ENCODE data around the gene AEBP1. TPM values are rescaled to one million over a fixed set of nuclear protein-coding genes. Genes with fewer than 3 reads are reported as not detected.

AEBP1 gene
- total RNA-seq, 1 experiment from 2014 or later = 30.1 TPM

GRCh38 chr7:44083796-44084195 is 20.3 kb upstream of the AEBP1 start:
- POLR2A ChIA-PET (ENCODE audit: low non-redundant PET) = no interaction called here
- CTCF ChIA-PET = no interaction called here
- Histone ChIP-seq H3K9me3 (ENCODE audit: low read depth, low read length, poor library complexity, severe bottlenecking) (no peaks in the 10 kb centered on the region), H3K4me1 (ENCODE audit: insufficient read depth, low read length, poor library complexity, severe bottlenecking) (peaks cover 4% of the 10 kb centered on the region), H3K27ac (ENCODE audit: low read depth, low read length, poor library complexity, severe bottlenecking) (no peak overlapping the region), H3K36me3 (ENCODE audit: insufficient read depth, low read length, poor library complexity, severe bottlenecking) (peaks cover 5% of the 10 kb centered on the region), H3K27me3 (replicated peaks; ENCODE audit: insufficient read depth, low read depth, low read length, poor library complexity) (no peaks in the 10 kb centered on the region), H3K4me3 (ENCODE audit: low read depth, low read length, poor library complexity, severe bottlenecking) (no peak overlapping the region)
- intact Hi-C loops (cut with micrococcal nuclease; ENCODE audit: unreplicated experiment) = loop anchor here (5.0 kb wide), 1 partner anchor 119 kb away; the partner anchor contains the start of gene YKT6
- BruUV-seq (replicated peaks) = no TSS peak
- no peak for TF ChIP-seq EZH2 (IDR thresholded peaks at IDR 0.05; ENCODE audit: borderline replicate concordance, low read depth, low read length, poor library complexity, severe bottlenecking)
- TF ChIP-seq, protein P1, sequence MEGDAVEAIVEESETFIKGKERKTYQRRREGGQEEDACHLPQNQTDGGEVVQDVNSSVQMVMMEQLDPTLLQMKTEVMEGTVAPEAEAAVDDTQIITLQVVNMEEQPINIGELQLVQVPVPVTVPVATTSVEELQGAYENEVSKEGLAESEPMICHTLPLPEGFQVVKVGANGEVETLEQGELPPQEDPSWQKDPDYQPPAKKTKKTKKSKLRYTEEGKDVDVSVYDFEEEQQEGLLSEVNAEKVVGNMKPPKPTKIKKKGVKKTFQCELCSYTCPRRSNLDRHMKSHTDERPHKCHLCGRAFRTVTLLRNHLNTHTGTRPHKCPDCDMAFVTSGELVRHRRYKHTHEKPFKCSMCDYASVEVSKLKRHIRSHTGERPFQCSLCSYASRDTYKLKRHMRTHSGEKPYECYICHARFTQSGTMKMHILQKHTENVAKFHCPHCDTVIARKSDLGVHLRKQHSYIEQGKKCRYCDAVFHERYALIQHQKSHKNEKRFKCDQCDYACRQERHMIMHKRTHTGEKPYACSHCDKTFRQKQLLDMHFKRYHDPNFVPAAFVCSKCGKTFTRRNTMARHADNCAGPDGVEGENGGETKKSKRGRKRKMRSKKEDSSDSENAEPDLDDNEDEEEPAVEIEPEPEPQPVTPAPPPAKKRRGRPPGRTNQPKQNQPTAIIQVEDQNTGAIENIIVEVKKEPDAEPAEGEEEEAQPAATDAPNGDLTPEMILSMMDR (conservative IDR thresholded peaks at IDR 0.05; ENCODE audit: low read depth, low read length) = no peak
- DNase-seq (ENCODE audit: low spot score) = no peak

DNA sequence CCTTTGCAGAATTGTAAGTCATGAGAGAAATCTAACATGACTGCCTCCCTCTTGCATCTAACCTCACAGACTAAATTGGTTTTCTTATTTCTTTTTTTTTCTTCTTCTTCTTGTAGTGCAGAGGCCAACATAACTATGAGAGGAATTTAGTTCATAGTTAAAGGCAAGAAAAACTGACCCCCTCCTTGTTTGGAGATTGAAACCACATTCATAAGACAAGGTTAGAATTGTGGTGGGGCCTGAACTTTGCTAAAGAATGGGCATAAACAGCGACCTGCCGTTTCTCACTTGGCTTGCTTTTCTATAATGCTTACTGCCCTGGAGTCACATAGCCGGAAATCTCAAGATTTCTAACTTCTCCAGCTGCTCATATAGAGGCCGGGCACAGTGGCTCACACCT is 19.4 kb upstream of the AEBP1 start:
- CTCF ChIA-PET = no interaction called here
- intact Hi-C loops (cut with micrococcal nuclease; ENCODE audit: unreplicated experiment) = loop anchor here (5.0 kb wide), 1 partner anchor 118 kb away; the partner anchor contains the start of gene YKT6
- no TSS peak for BruUV-seq (replicated peaks)
- H3K36me3 ChIP-seq (ENCODE audit: insufficient read depth, low read length, poor library complexity, severe bottlenecking) = no peaks in the 10 kb centered on the region
- POLR2A ChIA-PET (ENCODE audit: low non-redundant PET) = no interaction called here
- H3K27ac ChIP-seq (ENCODE audit: low read depth, low read length, poor library complexity, severe bottlenecking) = no peak overlapping the region
- TF ChIP-seq, protein P1 (conservative IDR thresholded peaks at IDR 0.05; ENCODE audit: low read depth, low read length) = no peak
- no peak for TF ChIP-seq EZH2 (IDR thresholded peaks at IDR 0.05; ENCODE audit: borderline replicate concordance, low read depth, low read length, poor library complexity, severe bottlenecking)
- no peaks in the 10 kb centered on the region for H3K9me3 ChIP-seq (ENCODE audit: low read depth, low read length, poor library complexity, severe bottlenecking)
- DNase-seq (ENCODE audit: low spot score) = no peak
- peaks cover 4% of the 10 kb centered on the region for H3K4me1 ChIP-seq (ENCODE audit: insufficient read depth, low read length, poor library complexity, severe bottlenecking)
- H3K27me3 ChIP-seq (replicated peaks; ENCODE audit: insufficient read depth, low read depth, low read length, poor library complexity) = no peaks in the 10 kb centered on the region
- no peak overlapping the region for H3K4me3 ChIP-seq (ENCODE audit: low read depth, low read length, poor library complexity, severe bottlenecking)

GRCh38 chr7:44085546-44085945 is 18.6 kb upstream of the AEBP1 start:
- DNase-seq (ENCODE audit: low spot score) = no peak
- Histone ChIP-seq H3K27me3 (replicated peaks; ENCODE audit: insufficient read depth, low read depth, low read length, poor library complexity) (no peaks in the 10 kb centered on the region), H3K9me3 (ENCODE audit: low read depth, low read length, poor library complexity, severe bottlenecking) (no peaks in the 10 kb centered on the region), H3K36me3 (ENCODE audit: insufficient read depth, low read length, poor library complexity, severe bottlenecking) (no peaks in the 10 kb centered on the region), H3K4me3 (ENCODE audit: low read depth, low read length, poor library complexity, severe bottlenecking) (no peak overlapping the region), H3K4me1 (ENCODE audit: insufficient read depth, low read length, poor library complexity, severe bottlenecking) (peaks cover 4% of the 10 kb centered on the region), H3K27ac (ENCODE audit: low read depth, low read length, poor library complexity, severe bottlenecking) (no peak overlapping the region)
- ChIA-PET CTCF (no interaction called here), POLR2A (ENCODE audit: low non-redundant PET) (no interaction called here)
- TF ChIP-seq, protein P1 (conservative IDR thresholded peaks at IDR 0.05; ENCODE audit: low read depth, low read length) = peak; percentile 44
- no peak for TF ChIP-seq EZH2 (IDR thresholded peaks at IDR 0.05; ENCODE audit: borderline replicate concordance, low read depth, low read length, poor library complexity, severe bottlenecking)
- intact Hi-C loops (cut with micrococcal nuclease; ENCODE audit: unreplicated experiment) = no loop called here
- no TSS peak for BruUV-seq (replicated peaks)

Measured in A673 (cell line).